ENCODE measurements around the gene CAND1.

- TF ChIP-seq YY1 (IDR thresholded peaks at IDR 0.05; ENCODE audit: insufficient read depth, insufficient read length) (no peak), ZNF274 (IDR thresholded peaks at IDR 0.05; ENCODE audit: low read depth, low read length) (no peak), SUZ12 (IDR thresholded peaks at IDR 0.05; ENCODE audit: extremely low read depth, insufficient read depth, insufficient read length) (no peak)
Measured at GRCh38 chr12:67352682-67353081, 83.5 kb downstream of the CAND1 start.

Measured in NT2/D1 (cell line).